22Rv1 (cell line): ENCODE measurements around the gene CNPY4.

Experiments
- ZFX ChIP-seq: fragments of 450-650 bp; IDR thresholded peaks from 2 replicates; pipeline ENCODE4 v1.6.1; 2017; ENCODE audit warnings: antibody characterized with exemption, borderline replicate concordance
- TF ChIP-seq, protein P1 (sequence below): fragments of 450-650 bp; IDR thresholded peaks from 2 replicates; pipeline ENCODE4 v1.5.1; 2017; ENCODE audit warnings: mild to moderate bottlenecking

DNA sequence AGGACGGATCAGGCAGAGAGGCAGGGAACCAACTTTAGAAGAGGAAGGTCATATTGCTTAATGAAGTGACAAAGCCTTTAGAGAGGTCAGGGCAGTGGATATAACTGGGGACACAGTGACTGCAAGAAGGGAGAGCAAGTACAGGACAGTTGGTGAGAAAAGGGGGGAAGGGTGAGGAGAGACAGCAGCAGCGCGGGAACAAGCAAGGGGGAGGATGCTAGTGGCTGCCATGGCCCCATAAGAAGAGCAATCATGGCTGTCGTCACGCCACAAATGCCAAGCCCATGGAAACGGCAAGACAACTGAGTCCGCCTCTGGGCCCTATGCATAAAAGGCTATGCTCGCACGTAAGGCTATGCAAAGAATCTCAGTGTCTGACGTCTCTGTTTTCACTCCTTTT is 47.0 kb upstream of the CNPY4 start:
- TF ChIP-seq, protein P1, sequence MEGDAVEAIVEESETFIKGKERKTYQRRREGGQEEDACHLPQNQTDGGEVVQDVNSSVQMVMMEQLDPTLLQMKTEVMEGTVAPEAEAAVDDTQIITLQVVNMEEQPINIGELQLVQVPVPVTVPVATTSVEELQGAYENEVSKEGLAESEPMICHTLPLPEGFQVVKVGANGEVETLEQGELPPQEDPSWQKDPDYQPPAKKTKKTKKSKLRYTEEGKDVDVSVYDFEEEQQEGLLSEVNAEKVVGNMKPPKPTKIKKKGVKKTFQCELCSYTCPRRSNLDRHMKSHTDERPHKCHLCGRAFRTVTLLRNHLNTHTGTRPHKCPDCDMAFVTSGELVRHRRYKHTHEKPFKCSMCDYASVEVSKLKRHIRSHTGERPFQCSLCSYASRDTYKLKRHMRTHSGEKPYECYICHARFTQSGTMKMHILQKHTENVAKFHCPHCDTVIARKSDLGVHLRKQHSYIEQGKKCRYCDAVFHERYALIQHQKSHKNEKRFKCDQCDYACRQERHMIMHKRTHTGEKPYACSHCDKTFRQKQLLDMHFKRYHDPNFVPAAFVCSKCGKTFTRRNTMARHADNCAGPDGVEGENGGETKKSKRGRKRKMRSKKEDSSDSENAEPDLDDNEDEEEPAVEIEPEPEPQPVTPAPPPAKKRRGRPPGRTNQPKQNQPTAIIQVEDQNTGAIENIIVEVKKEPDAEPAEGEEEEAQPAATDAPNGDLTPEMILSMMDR = no peak
- TF ChIP-seq ZFX = no peak
